ENCODE measurements around the gene BPHL. TPM values are rescaled to one million over a fixed set of nuclear protein-coding genes. Genes with fewer than 3 reads are reported as not detected.
"Not testable (repeated sequence)": the region's sequence is repeated elsewhere in the genome, so short reads cannot be mapped to it uniquely, and the experiment has no call there.

Gene BPHL
- total and polyA plus RNA-seq, 7 donors: 8.6 to 28.9 (median 11.0) TPM

- TF ChIP-seq CTCF (IDR thresholded peaks at IDR 0.05): no peak
- peak in 1 of 4 donors; percentile 37 for TF ChIP-seq POLR2AphosphoS5 (IDR thresholded peaks at IDR 0.05)
- no peak for TF ChIP-seq EP300 (IDR thresholded peaks at IDR 0.05)
- TF ChIP-seq POLR2A (IDR thresholded peaks at IDR 0.05): no peak
- H3K4me1 ChIP-seq: peaks cover 0 to 17% (median 7%) of the 10 kb centered on the region in 4 donors
- intact Hi-C loops (cut with DNase I): no loop called here
- peaks cover 0 to 59% (median 3%) of the 10 kb centered on the region in 4 donors for H3K36me3 ChIP-seq
- 95 to 96% methylated on average over 12 of the region's 12 CpGs for WGBS, 2 donors
- no peak overlapping the region for H3K4me3 ChIP-seq
- H3K9me3 ChIP-seq: no peaks in the 10 kb centered on the region
- DNase-seq: no peak
- H3K27ac ChIP-seq: peak overlapping the region in 2 of 4 donors; percentile 8 to 70
- H3K27me3 ChIP-seq: no peaks in the 10 kb centered on the region
Observed at GRCh38 chr6:3137057-3137777, 18.7 kb downstream of the BPHL start.

GRCh38 chr6:3137873-3138272, 19.4 kb downstream of the BPHL start:
- DNase-seq; intact Hi-C loops (cut with DNase I); H3K27me3 ChIP-seq; H3K9me3 ChIP-seq; H3K4me3 ChIP-seq: not testable (repeated sequence)
- whole genome bisulfite sequencing, 2 donors: 86 to 95% methylated on average over 6 of the region's 6 CpGs
- H3K36me3 ChIP-seq: peaks cover 0 to 61% (median 6%) of the 10 kb centered on the region in 4 donors
- peak overlapping the region in 1 of 4 donors; percentile 70 for H3K27ac ChIP-seq
- H3K4me1 ChIP-seq: peaks cover 0 to 17% (median 7%) of the 10 kb centered on the region in 4 donors

- no peak for DNase-seq
- intact Hi-C loops (cut with DNase I): no loop called here
- Histone ChIP-seq H3K9me3 (no peaks in the 10 kb centered on the region), H3K27ac (peak overlapping the region in 3 of 4 donors; percentile 49 to 70 (median 50)), H3K36me3 (peaks cover 0 to 61% (median 6%) of the 10 kb centered on the region in 4 donors), H3K27me3 (no peaks in the 10 kb centered on the region), H3K4me1 (peaks cover 0 to 17% (median 7%) of the 10 kb centered on the region in 4 donors), H3K4me3 (no peak overlapping the region)
- no peak for TF ChIP-seq POLR2A (IDR thresholded peaks at IDR 0.05)
- no peak for TF ChIP-seq POLR2AphosphoS5 (IDR thresholded peaks at IDR 0.05)
- WGBS, 2 donors: 41 to 60% methylated on average over 1 of the region's 1 CpG
Observed at GRCh38 chr6:3138341-3138740, 19.8 kb downstream of the BPHL start.

- TF ChIP-seq POLR2AphosphoS5 (IDR thresholded peaks at IDR 0.05): peak in 3 of 4 donors; percentile 27 to 52 (median 40)
- no peak for TF ChIP-seq POLR2A (IDR thresholded peaks at IDR 0.05)
- H3K4me3 ChIP-seq: no peak overlapping the region
Observed at GRCh38 chr6:3139090-3139903, 20.8 kb downstream of the BPHL start.

GRCh38 chr6:3140201-3140600, 21.7 kb downstream of the BPHL start:
- Histone ChIP-seq H3K4me3 (no peak overlapping the region), H3K9me3 (no peaks in the 10 kb centered on the region), H3K27ac (peak overlapping the region in 2 of 4 donors; percentile 49 to 70), H3K27me3 (no peaks in the 10 kb centered on the region), H3K4me1 (peaks cover 0 to 17% (median 7%) of the 10 kb centered on the region in 4 donors), H3K36me3 (peaks cover 0 to 66% (median 7%) of the 10 kb centered on the region in 4 donors)
- intact Hi-C loops (cut with DNase I): no loop called here
- DNase-seq: no peak
- WGBS, 2 donors: 95 to 96% methylated on average over 20 of the region's 20 CpGs
- no peak for TF ChIP-seq EP300 (IDR thresholded peaks at IDR 0.05)
- no peak for TF ChIP-seq CTCF (IDR thresholded peaks at IDR 0.05)
- TF ChIP-seq POLR2AphosphoS5 (IDR thresholded peaks at IDR 0.05): no peak
- TF ChIP-seq POLR2A (IDR thresholded peaks at IDR 0.05): no peak

More at GRCh38 chr6:3139090-3139903, 20.8 kb downstream of the BPHL start:
- no peaks in the 10 kb centered on the region for H3K27me3 ChIP-seq
- H3K9me3 ChIP-seq: no peaks in the 10 kb centered on the region
- H3K27ac ChIP-seq: peak overlapping the region in 3 of 4 donors; percentile 49 to 70 (median 50)
- peaks cover 0 to 17% (median 7%) of the 10 kb centered on the region in 4 donors for H3K4me1 ChIP-seq
- intact Hi-C loops (cut with DNase I): no loop called here
- 16 to 35% methylated on average over 14 of the region's 14 CpGs for WGBS, 2 donors
- peaks cover 0 to 66% (median 7%) of the 10 kb centered on the region in 4 donors for H3K36me3 ChIP-seq
- peak; percentile 88 for DNase-seq

- Histone ChIP-seq H3K9me3 (no peaks in the 10 kb centered on the region), H3K4me1 (peaks cover 0 to 17% (median 7%) of the 10 kb centered on the region in 4 donors), H3K4me3 (no peak overlapping the region), H3K27me3 (no peaks in the 10 kb centered on the region), H3K27ac (no peak overlapping the region), H3K36me3 (peaks cover 0 to 55% (median 9%) of the 10 kb centered on the region in 4 donors)
- no peak for DNase-seq
- intact Hi-C loops (cut with DNase I): no loop called here
- TF ChIP-seq POLR2AphosphoS5 (IDR thresholded peaks at IDR 0.05): no peak
- TF ChIP-seq POLR2A (IDR thresholded peaks at IDR 0.05): no peak
Observed at GRCh38 chr6:3142536-3142935, 24.0 kb downstream of the BPHL start.

Data from sigmoid colon (tissue), 7 donors.